Ammon's horn (tissue), 1 donor: Measurements from ENCODE around the gene TRMT61A.
"Not testable (repeated sequence)": the region's sequence is repeated elsewhere in the genome, so short reads cannot be mapped to it uniquely, and the experiment has no call there.

Experiments used
- DNase-seq: peaks from one replicate; pipeline ENCODE4 v3.0.0-alpha.2; 2016; ENCODE audit warnings: low spot score

TRMT61A gene

DNA sequence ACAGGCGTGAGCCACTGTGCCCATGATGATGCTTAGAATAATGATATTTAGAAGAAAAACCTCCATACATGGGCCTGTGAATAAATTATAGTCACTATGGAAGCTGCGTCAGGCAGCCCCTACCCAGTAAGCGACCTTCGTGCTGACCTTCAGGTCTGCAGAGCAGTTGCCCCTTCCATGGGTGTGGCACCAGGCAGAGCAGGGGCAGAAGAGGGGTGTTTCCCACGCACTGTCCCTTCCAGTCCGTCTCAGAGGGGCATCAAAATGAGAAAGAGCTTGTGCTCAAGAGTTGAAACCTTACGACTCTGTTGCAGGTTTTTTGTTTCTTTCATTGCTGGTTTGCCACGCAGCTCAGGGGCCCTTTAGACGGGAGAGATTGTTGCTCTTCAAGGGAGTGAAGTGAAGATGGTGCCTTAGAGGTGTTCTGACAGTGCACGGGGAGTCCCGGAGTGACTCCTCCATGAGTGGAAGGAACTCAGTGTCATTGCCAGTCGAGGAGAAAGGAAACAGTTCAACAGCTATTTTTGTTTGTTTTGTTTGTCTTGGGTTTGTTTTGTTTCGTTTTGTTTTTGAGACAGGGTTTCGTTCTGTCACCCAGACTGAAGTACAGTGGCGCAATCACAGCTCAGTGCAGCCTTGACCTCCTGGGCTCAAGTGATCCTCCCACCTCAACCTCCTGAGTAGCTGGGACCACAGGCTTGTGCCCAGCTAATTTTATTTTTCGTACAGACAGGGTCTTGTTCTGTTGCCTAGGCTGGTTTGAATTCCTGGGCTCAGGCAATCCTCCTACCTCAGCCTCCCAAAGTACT is 20.3 kb upstream of the TRMT61A start:
- DNase-seq, result peak; percentile 2

DNA sequence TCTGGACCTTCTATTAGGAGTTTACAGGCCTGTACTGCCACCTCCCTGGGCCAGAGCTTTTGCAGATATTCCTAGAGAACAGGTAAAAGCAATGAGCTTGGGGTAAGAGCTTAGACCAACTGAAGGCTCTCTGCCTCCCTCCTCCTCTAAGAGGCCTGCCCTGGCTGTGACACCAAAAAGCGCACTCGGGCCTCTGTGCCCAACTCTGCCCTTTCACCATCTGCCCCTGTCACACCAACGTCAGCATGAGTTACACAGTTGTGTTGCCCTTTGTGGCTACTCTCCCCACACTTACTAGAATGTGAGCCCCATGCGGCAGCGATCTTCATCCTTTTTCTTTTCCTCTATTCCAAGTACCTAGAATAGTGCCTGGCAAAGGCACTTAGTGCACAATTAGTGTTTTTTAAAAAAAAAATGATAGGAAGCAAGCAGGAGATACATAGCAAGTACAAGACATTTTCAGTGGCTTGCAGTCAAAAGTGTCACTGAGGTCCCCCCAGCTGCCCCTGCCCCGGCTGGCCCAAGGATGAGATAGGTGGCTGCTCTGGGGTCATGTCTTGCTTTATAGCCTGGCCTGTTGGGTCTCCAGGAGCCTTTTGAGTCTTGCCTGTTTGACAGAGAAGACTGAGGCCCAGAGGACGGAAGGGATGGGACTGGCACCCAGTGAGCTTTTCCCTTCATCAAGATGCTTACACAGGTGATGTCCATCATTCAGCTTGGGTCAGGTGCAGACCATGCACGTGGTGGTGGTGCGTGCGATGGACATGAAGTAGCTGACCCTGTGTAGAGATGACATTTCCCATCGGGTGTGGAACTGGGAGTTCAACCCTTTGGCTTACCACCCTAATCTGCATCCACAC is 18.9 kb upstream of the TRMT61A start:
- no peak for DNase-seq

DNA sequence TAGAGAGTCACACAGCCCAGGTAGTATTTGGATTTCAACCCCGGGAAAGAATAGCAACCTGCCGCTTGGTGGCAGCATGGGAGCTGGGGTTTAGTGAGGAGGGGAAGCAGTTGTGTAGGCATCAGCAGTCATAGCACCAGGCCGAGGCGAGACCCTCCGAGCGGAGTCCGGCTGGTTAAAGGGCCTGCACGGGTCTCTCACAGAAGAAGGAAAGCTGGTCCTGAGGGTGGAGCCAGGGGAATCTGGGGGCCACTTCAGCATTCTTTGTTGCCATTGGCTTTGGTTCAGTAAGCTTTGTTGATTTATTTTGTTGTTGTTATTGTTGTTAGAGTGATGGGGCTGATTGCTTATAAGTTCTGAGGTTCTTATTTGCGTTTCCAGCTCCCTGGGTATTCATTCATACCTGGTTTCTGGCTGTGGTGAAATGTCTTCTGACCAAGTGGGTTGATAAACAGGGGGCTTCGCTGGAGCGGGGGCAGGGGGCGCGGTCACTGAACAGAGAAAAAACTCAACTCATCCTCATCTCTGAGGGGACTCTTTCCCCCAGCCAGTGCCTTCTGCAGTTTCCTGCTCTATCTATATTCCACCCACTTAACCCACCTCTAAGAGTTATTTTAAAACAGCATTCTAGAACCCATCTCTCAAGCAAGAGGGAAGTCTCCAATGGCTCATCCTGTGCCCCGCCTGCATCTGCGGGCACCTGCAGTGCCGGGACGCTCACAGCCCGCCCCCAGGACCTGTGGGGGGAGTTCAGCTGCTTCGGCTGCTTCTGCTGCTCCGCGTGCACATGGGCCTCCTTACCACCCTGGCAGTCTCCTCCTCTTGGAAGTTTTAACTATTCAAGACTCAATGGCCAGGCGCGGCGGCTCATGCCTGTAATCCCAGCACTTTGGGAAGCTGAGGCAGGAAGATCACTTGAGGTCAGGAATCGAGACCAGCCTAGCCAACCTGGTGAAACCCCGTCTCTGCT is 18.0 kb upstream of the TRMT61A start:
- DNase-seq, result no peak

DNA sequence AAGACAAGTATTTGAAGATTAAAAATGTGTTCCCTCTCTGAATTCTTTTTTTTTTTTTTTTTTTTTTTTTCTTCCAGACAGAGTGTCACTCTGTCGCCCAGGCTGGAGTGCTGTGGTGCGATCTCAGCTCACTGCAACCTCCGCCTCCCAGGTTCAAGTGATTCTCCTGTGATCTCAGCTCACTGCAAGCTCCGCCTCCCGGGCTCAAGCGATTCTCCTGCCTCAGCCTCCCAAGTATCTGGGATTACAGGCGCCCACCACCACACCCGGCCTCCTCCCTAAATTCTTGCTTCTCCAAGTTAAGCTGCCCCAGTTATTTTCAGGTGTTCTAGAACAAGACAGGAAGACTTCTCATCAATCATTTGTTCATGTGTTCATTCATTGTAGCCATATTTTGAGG is 16.8 kb upstream of the TRMT61A start:
- not testable (repeated sequence) for DNase-seq

DNA sequence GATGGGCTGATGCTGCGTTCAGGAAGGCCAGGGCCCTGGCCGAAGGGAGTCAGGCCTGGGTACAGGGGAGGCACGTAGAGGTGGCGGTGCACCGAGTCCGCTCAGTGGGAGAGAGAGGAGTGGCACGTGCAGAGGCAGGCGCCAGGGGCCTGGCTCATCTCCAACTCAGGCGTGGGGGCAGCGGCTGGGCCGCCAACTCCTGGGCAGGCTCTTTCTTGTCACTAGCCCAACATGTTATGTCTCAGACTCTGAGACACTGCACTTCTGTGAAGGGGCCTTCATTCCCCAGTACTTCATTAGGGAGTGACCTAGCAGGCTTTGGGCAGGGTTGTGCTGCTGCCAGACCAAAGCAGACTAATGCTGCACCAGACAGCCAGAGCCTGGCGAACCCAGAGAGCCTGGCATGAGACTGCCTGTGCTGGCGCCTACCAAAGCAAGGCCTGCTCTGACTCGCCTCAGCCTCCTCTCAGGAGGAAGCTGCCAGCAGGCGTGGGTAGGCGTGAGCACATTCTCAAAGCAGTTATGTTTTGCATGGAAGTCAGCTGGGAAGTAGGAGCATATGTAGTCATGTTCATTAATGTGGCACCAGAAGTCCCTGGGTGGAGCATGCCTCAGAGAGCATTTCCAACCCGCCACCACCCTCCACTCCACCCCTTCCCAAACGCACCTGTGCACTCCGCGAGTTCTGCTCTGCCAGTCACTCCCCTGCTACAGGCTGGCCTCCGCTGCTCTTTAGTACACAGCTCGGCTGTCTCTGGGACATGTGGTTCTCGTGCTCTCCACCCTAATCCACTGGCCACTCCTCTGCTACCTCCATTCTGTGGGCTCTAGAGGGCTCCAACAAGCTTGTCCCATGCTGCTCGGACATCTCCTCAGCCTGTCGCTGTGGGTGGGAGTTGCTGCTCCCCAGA is 16.0 kb upstream of the TRMT61A start:
- peak; percentile 86 for DNase-seq

DNA sequence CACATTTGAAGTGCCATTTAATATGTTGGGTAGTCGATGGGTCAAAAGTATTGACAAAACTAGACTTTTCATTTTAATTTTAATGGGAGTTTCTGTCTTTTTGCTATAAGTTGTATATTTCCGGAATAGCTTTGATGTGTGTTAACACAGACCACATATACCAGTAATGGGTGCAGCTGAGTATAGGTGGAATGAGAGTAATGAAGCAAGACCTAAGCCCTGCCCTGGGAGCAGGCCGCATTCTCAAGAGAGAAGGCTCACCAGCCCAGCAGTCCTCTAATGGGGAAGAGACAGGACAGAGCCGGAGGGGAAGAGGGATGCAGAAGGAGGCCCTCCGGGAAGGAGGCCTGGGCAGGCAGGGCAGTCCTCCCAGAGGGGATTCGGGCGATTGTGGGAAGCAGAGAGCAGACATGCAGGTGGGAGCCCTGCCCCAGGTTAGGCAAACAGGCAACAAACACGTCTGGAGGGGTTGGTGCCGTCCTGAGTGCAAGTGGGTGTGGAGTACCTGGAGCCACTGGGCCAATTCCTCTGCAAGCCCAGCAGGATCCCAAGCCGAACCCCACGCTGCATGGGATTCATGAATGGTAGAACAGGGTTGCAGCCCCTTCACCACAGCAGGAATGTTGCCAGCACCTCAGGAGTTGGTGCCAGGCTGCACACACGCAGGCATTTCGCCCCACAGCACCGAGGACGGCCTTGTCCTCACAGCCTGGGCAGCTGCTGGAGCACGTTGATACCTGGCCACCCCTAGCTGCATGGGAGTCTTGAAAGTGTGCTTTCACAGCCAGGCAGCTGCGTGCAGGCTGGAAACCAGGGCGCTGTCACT is 14.2 kb upstream of the TRMT61A start:
- no peak for DNase-seq

DNA sequence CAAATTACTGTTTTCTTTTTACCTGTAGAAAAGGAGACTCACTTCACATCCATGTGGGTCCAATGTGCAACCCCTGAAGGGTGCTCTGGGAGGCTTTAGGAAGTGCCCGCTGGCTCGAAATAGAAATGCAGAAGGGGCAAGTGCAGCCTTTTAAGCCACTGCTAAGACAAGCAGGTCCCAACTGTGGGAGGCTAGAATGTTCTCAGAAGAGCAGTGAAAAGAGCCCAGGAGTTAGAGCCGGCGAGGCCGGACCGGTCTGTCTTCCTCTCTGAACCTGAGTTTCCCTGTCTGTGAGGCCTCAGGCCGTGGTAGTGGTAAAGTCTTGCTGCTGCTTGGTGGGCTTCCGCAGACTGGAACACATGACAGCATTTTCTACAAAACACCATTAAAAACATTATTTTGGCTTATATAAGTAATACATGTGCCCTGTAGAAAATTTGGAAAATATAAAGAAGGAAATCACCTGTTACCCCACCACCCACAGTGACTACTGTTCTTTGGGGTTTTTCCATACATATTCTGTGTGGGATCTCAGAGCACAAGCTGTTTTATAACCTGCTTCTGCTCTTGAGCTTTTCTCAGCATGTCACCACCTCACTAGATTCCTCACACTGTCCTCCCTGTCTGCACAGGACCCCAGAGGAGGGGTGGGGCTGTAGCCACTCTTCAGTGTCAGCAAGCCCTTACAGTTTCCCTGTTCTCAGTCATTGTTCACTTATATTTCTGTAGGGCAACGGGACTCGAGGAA is 12.4 kb upstream of the TRMT61A start:
- DNase-seq, result no peak

DNA sequence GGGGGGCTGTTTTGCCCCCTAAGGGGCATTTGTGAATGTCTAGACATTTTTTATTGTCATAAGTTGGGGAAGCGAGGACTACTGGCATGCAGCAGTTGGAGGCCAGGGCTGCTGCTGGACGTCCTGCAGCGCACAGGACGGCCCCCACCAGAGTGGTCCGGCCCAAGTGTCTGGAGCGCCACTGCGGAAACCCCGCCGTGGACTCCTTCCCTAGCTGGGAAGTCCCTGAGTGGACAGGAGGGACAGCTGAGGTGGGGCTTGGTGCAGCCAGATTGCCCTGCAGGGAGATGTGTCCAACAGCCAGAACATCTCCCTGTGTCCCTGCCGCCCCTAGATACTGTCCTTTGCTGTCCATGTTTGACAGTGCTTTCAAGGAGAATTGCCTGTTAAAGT is 11.8 kb upstream of the TRMT61A start:
- DNase-seq, result no peak

DNA sequence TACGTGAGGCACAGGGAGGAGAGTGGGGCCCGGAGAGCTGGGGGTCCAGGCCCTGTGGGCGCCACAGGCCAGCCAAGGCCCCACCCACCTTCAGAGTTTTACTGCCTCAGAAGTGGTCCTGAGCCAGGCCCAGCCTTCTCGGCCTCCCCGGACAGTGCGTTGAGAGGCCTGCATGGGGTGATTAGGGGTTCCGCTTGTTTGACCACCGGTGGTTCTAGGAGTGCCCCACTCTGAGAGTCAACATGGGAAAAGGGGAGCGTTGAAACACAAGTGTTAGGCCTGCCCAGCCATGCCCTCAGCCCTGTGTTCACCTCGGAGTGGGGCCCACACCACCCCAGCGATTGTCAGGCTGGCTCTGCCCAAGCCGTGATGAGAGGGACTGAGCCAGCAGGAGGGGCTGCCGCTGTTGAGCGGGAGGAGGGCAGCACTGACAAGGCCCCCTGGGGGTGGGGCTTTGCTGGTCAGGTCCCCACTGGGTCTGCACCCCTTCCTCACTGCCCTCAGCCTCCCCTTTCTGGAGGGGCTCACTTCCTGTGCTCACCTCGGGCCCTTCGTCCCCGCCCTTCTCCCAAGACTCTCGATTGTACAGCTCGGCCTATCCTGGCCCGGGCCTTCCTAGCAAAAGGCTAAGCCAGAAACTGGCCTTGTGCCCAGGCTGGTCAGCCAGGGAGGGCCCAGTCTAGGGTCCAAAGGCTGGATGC is 11.1 kb upstream of the TRMT61A start:
- no peak for DNase-seq

DNA sequence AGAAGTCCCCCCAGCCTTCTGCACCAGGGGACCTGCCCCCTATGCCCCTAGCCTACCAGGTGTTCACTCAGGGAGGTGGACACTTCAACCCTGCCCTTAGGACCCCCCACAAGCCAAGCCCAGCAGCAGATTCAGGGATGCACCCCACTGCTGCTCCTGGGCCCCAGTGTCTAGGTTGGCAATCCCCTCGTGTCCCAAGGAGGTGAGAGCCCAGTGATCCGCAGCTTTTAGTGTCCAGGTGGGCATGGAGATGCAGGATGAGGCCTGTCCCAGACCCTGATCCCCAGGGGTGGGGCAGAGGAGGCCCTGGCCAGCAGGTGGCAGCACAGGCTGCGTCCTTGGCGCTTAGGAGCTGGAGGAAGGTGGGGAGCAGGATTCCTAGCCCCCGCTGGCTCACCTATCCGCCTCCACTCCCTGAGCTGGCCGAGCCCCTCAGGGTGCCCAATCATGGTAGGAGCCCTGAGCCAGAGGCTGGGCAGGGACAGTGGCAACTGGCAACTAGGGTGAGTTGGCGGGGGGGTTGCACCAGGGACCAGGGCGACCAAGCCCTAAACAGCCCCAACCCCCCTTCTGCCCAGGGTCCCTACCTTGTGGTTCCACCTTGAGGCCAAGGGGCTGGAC is 10.5 kb upstream of the TRMT61A start:
- peak; percentile 79 for DNase-seq

DNA sequence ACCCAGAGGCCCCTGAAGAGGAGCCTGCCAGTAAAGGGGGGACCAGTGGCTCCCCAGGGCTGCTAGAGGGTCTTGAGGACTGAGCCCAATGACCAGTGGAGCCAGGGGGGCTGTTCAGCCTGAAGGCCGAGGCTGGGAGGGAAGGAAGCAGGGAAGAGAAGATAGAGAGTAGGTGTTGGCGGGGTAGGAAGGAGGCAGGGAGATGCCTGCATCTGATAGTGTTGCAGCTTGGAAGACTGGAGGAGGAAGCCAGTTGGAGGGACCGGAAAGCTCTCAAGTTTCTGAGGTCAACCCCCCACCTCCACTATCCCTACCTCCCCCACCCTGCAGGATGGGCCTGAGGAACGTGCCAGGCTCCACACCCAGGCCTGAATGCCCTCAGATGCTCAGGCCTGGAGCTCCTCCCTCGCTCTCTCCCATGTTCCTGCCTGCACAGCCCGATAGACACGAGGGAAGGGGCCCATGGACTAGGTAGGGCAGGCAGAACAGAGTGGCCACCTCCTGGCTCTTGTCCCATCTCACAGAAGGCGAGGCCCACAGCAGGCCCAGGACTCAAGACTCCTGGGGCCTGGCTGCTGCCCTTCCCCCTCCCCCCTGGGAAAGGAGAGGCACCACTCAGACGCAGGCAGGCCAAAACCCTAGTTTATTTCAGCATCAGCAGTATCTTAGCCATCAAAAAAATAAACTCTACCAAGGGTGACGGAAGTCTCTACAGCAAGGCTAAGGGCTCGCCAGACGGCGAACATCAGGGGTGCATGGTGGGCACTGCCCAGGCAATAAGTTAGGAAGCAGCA is 9.8 kb upstream of the TRMT61A start:
- DNase-seq, result no peak

DNA sequence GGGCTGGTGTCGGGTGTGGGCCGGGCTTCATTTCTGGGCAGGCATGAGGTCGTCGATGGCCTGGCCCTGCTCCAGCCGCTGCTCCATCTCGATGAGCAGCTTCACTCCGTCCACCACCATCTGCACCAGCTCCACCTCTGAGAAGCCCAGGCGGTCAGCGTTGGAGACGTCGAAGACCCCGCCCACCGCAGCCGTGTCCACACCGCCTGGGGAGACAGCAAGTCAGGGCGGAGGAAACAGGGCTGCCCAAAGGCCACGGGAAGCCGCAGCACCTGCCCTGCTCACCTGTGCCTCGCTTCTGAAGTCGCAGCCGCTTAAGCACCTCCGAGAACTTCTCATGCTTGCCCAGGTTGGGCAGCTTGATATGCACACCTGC is 9.2 kb upstream of the TRMT61A start:
- no peak for DNase-seq

DNA sequence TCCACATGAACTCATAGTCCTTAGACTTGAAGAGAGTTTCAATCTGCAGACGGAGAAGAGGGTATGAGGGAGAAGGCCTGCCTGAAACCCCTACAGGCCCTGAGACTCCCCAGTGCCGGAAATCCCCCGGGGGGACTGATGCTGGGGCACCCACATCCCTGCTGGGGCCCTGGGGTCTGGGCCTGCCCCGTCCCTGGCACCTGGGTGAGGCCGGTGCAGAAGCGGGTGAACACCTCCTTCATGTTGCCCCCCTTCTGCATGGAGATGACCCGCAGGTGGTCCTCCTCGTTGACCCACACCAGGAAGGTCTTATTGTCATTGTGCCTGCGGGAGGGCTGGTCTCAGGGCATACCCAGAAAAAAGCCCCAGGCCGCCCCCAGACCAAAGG is 8.7 kb upstream of the TRMT61A start:
- no peak for DNase-seq

DNA sequence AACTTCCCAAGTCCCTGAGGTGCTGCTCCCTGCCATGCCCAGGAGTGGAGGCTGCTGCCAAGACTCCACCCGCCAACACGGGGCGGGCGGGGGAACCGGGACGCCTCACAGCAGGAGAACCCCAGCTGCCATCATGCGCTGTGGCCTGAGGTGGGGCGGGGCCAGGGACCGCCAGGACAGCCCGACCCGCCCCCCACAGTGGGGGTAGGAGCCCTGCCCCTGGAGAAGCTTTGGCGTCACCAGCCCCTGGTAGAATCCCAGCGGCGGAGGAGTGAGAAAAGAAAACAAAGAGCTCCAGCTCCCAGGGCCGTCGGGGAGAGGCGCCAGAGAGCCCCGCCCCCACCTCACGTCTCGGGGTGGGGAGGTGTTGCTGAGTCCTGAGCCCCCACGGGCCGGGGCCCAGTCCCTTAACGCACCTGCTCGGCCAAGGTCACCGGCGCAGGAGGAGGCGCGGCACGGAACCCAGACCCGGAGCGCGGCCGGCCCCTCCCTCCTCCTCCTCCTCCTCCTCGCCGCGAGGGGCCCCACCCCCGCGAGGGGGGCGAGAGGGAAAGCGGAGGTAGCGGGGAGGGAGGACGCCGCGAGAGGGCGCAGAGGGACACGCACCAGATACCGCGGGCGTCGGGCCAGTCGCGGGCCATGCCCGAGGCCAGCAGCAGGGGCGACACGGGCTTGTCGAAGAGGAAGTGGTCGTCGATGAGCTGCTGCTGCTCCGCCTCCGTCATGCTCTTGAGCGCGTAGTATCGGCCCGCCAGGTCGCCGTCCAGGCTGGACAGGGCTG is 8.1 kb upstream of the TRMT61A start:
- peak; percentile 87 for DNase-seq

DNA sequence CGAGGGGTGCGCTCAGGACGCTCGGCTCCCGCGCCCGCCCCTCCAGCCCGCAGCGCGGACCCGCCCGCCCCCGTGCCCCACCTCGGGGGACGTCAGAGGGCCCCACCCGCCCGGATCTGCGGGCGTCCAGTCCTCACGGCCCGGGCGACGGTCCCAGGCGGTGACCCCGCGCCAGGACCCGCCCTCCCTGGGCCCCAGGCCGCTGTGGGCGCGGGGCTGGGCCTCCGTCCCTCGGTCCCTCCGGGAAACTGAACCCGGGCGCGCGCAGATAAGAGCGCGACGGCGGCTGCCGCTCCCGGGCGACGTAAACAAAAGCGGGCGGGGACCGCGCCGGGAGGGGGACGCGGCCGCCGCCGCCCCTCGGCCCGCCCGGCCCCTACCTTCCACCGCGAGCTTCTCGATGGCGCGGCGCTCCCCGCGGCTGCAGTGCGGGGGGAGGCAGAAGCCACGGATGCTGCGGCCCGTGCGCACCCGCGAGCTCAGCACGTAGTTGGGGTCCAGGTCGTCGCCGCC is 7.5 kb upstream of the TRMT61A start:
- no peak for DNase-seq

DNA sequence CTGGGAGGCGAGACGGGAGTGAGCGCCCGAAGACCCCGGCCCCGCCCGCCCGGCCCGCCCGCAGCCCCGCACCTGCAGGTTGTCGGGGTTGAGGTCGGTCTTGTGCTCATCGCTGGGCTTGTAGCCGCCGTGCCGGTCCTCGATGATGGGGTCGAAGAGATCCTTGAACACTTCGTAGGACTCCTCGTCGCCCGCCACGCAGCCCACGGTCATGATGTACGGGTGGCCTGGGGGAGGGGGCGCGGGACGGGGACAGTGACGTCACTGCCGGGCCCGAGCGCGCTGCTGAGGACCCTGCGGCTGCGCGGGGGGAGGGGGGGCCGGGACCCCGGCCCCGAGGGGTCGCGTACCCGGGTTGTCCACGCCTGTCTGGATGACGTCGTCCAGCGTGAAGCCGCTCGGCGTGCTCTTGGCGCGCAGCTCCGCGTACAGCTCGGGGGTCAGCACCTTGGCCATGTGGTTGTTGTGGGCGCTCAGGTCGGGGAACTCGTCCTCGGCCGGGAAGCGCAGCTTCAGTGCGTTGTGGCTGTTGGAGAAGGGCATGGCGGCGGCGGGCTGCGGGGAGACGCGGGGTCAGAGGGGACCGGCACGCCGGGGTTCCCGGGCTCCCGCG is 6.9 kb upstream of the TRMT61A start:
- DNase-seq, result no peak
